Measurements from ENCODE around the gene CACNA1I. TPM values are rescaled to one million over a fixed set of nuclear protein-coding genes. Genes with fewer than 3 reads are reported as not detected.

Gene CACNA1I
- total RNA-seq, 1 donor from 2014 or later = 0.11 TPM

- H3K4me1 ChIP-seq (ENCODE audit: insufficient read depth, low read length) = no peaks in the 10 kb centered on the region
- H3K36me3 ChIP-seq (ENCODE audit: insufficient read depth, low read length) = no peaks in the 10 kb centered on the region
- no peak overlapping the region for H3K4me3 ChIP-seq (ENCODE audit: insufficient read depth, low read depth, low read length)
- H4K20me1 ChIP-seq (ENCODE audit: insufficient read depth, low read length) = no peaks in the 10 kb centered on the region
- DNase-seq (ENCODE audit: low read depth) = no peak
- no peak overlapping the region for H2AFZ ChIP-seq (ENCODE audit: low read depth, low read length)
- H3K27ac ChIP-seq (ENCODE audit: low read depth, low read length) = no peak overlapping the region
- no peak for TF ChIP-seq EZH2 (IDR thresholded peaks at IDR 0.05; ENCODE audit: insufficient read depth, low read length)
- TF ChIP-seq CTCF (IDR thresholded peaks at IDR 0.05; ENCODE audit: insufficient read depth, low read depth, low read length) = peak; percentile 34
- H3K27me3 ChIP-seq (ENCODE audit: insufficient read depth, low read length) = peaks cover 20% of the 10 kb centered on the region
- Mint-ChIP-seq H3K27ac (ENCODE audit: unreplicated experiment) (no peak overlapping the region), H3K36me3 (ENCODE audit: low read depth, unreplicated experiment) (no peaks in the 10 kb centered on the region), H3K27me3 (ENCODE audit: low read depth, unreplicated experiment) (peaks cover 43% of the 10 kb centered on the region), H3K4me3 (ENCODE audit: unreplicated experiment) (no peak overlapping the region), H3K4me1 (ENCODE audit: low read depth, unreplicated experiment) (no peaks in the 10 kb centered on the region), H3K9me3 (ENCODE audit: unreplicated experiment) (no peaks in the 10 kb centered on the region)
- no peak overlapping the region for H3K4me2 ChIP-seq (ENCODE audit: low read length)
- no peaks in the 10 kb centered on the region for H3K79me2 ChIP-seq (ENCODE audit: insufficient read depth, low read length)
- peaks cover 4% of the 10 kb centered on the region for H3K9me3 ChIP-seq (ENCODE audit: insufficient read depth, low read depth, low read length)
- FAIRE-seq = no peak
- H3K9ac ChIP-seq (ENCODE audit: low read length) = no peak overlapping the region
These were observed 52.4 kb downstream of the CACNA1I start for GRCh38 chr22:39622881-39623367.

GRCh38 chr22:39623603-39624500, 53.3 kb downstream of the CACNA1I start:
- Histone ChIP-seq H3K4me1 (ENCODE audit: insufficient read depth, low read length) (no peaks in the 10 kb centered on the region), H3K9me3 (ENCODE audit: insufficient read depth, low read depth, low read length) (peaks cover 4% of the 10 kb centered on the region), H3K79me2 (ENCODE audit: insufficient read depth, low read length) (no peaks in the 10 kb centered on the region), H3K9ac (ENCODE audit: low read length) (no peak overlapping the region), H4K20me1 (ENCODE audit: insufficient read depth, low read length) (no peaks in the 10 kb centered on the region), H2AFZ (ENCODE audit: low read depth, low read length) (no peak overlapping the region), H3K4me2 (ENCODE audit: low read length) (no peak overlapping the region), H3K4me3 (ENCODE audit: insufficient read depth, low read depth, low read length) (no peak overlapping the region), H3K27me3 (ENCODE audit: insufficient read depth, low read length) (peaks cover 20% of the 10 kb centered on the region), H3K27ac (ENCODE audit: low read depth, low read length) (no peak overlapping the region), H3K36me3 (ENCODE audit: insufficient read depth, low read length) (no peaks in the 10 kb centered on the region)
- no peaks in the 10 kb centered on the region for H3K9me3 Mint-ChIP-seq (ENCODE audit: unreplicated experiment)
- H3K4me1 Mint-ChIP-seq (ENCODE audit: low read depth, unreplicated experiment) = no peaks in the 10 kb centered on the region
- no peak overlapping the region for H3K4me3 Mint-ChIP-seq (ENCODE audit: unreplicated experiment)
- H3K27me3 Mint-ChIP-seq (ENCODE audit: low read depth, unreplicated experiment) = peaks cover 44% of the 10 kb centered on the region
- H3K36me3 Mint-ChIP-seq (ENCODE audit: low read depth, unreplicated experiment) = no peaks in the 10 kb centered on the region
- FAIRE-seq (no peak), DNase-seq (ENCODE audit: low read depth) (no peak)
- TF ChIP-seq CTCF (IDR thresholded peaks at IDR 0.05; ENCODE audit: insufficient read depth, low read depth, low read length) (no peak), EZH2 (IDR thresholded peaks at IDR 0.05; ENCODE audit: insufficient read depth, low read length) (no peak)
- H3K27ac Mint-ChIP-seq (ENCODE audit: unreplicated experiment) = no peak overlapping the region

- H2AFZ ChIP-seq (ENCODE audit: low read depth, low read length) = no peak overlapping the region
- Mint-ChIP-seq H3K27ac (ENCODE audit: unreplicated experiment) (no peak overlapping the region), H3K27me3 (ENCODE audit: low read depth, unreplicated experiment) (peaks cover 49% of the 10 kb centered on the region), H3K9me3 (ENCODE audit: unreplicated experiment) (no peaks in the 10 kb centered on the region), H3K4me1 (ENCODE audit: low read depth, unreplicated experiment) (no peaks in the 10 kb centered on the region), H3K4me3 (ENCODE audit: unreplicated experiment) (no peak overlapping the region), H3K36me3 (ENCODE audit: low read depth, unreplicated experiment) (no peaks in the 10 kb centered on the region)
- DNase-seq (ENCODE audit: low read depth) = no peak
- no peak overlapping the region for H3K27ac ChIP-seq (ENCODE audit: low read depth, low read length)
- FAIRE-seq = no peak
- no peak overlapping the region for H3K4me3 ChIP-seq (ENCODE audit: insufficient read depth, low read depth, low read length)
- H3K4me2 ChIP-seq (ENCODE audit: low read length) = no peak overlapping the region
- no peaks in the 10 kb centered on the region for H3K36me3 ChIP-seq (ENCODE audit: insufficient read depth, low read length)
- H3K27me3 ChIP-seq (ENCODE audit: insufficient read depth, low read length) = peaks cover 20% of the 10 kb centered on the region
- no peaks in the 10 kb centered on the region for H3K4me1 ChIP-seq (ENCODE audit: insufficient read depth, low read length)
- TF ChIP-seq EZH2 (IDR thresholded peaks at IDR 0.05; ENCODE audit: insufficient read depth, low read length) (no peak), CTCF (IDR thresholded peaks at IDR 0.05; ENCODE audit: insufficient read depth, low read depth, low read length) (no peak)
- no peak overlapping the region for H3K9ac ChIP-seq (ENCODE audit: low read length)
- no peaks in the 10 kb centered on the region for H3K79me2 ChIP-seq (ENCODE audit: insufficient read depth, low read length)
- no peaks in the 10 kb centered on the region for H4K20me1 ChIP-seq (ENCODE audit: insufficient read depth, low read length)
- H3K9me3 ChIP-seq (ENCODE audit: insufficient read depth, low read depth, low read length) = peaks cover 4% of the 10 kb centered on the region
These were observed 53.9 kb downstream of the CACNA1I start for GRCh38 chr22:39624501-39624821.

Data from astrocyte (in vitro differentiated cells and primary cell).